COLO668 (cell line): ENCODE measurements around the gene FOSL1.

ENCODE experiments used
- DNase-seq: peaks from one replicate; lab custom pipeline; 2025; ENCODE audit not compliant: unreplicated experiment; lab: John Stamatoyannopoulos, UW

Gene FOSL1

GRCh38 chr11:65882120-65883057 lies 17.8 kb downstream of the FOSL1 start:
- DNase-seq: no peak

DNA sequence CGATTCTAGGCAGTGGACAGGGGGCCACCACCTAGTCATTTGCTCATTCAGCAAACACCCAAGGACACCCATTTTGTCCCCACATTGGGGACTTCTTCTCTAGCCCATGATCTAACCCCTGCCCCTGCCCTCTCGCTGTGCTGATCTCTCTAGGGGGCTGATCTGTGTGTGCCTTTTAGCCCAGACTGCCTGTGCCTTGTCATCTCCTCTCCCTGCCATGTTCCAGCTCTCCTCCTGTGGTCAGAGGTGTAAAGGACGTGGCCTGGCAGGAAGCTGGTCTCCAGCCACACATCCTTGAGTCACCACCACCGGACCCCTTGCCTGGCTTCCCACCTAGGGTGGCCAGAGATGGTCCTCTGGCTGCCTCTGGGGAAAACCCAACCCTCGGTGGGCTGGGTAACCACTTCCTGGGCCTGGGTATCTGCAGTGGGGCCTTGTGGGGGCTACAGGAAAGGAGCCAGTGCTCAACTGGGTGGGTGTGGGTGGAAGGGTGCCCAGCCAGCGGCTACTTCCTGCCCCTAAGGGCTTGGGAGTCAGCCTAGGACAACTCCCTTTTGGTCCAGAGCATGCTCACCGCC lies 19.3 kb downstream of the FOSL1 start:
- no peak for DNase-seq

- DNase-seq: no peak
These were observed 20.2 kb downstream of the FOSL1 start for GRCh38 chr11:65880027-65880426.

- no peak for DNase-seq
These were observed 20.6 kb downstream of the FOSL1 start, which contains the start of gene CTSW for GRCh38 chr11:65879617-65880016. Gene CTSW (plus strand): TSS chr11:65879837. CDS start chr11:65879855, 18 bp downstream.

DNA sequence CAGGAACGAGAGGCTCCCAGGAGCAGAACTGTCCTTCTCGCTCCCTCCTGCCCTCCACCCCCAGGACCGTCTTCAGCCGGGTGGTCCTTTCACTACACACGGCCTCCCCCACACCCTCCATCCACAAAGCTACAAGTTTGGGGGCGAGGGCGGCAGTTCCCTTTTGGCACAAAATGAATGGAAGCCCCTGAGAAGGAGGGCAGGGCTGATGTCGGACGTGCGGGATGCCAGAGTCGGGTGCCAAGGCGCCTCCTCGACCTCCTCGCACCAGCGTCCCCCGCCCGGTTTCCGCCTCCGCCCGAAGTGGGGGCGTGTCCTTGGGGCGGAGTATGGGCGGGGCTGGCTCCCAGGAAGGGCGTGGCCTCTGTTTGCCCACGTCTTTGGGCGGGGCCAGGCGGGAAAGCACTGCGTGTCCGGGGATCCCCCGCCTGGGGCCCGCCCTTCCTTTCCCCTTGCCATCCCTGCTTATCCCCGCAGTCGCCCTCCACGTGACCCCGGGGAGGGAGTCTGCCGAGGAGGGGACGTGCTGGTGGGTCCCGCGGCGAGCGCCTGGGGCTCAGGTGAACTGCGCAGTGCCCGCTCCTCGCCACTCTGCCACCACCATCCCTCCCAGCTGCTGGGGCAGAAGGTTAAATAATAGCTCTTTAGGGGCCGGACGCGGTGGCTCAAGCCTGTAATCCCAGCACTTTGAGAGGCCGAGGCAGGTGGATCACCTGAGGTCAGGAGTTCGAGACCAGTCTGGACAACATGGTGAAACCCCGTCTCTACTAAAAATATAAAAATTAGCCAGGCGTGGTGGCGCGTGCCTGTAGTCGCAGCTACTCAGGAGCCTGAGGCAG lies 26.7 kb downstream of the FOSL1 start:
- DNase-seq: peak; percentile 96

DNA sequence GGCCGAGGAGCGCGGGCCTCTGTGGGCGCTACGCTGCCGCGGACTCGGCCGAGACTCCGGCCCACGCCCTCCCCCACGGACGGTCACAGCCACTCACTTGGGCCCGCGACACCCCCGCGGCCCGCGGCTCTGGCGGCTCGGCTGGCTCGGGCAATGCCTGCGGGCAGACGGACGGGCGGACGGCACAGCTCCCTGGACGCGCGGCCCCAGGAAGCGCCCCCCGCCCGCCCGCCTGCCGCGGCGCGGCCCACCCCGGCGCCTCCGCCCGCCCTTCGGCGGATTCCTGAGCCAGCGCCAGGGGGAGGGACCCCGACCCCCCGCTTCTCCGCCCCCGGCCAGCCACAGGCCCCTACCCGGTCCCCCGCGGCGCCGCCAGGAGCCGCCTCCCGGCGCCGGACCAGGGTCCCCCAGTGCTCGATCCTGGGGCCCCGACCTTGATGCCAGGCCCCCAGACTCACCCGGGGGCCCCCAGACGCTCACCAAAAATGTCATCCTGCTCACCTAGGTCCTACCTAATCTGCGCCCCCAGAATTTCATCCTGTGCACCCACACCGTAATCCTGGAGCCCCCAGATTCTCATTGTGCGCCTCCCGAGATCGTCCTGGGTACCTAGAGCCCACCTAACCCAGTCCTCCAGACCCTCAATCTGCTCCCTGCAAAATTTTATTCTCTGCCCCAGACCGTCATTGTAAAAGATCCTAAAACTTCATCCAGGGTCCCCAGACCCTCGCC lies 27.4 kb downstream of the FOSL1 start, which contains the start of gene EFEMP2:
TSS of gene EFEMP2 (minus strand) at position 215 of the 732 bp plus-strand sequence. CDS start 446 bp downstream, outside the sequence.
- peak; percentile 12 for DNase-seq

DNA sequence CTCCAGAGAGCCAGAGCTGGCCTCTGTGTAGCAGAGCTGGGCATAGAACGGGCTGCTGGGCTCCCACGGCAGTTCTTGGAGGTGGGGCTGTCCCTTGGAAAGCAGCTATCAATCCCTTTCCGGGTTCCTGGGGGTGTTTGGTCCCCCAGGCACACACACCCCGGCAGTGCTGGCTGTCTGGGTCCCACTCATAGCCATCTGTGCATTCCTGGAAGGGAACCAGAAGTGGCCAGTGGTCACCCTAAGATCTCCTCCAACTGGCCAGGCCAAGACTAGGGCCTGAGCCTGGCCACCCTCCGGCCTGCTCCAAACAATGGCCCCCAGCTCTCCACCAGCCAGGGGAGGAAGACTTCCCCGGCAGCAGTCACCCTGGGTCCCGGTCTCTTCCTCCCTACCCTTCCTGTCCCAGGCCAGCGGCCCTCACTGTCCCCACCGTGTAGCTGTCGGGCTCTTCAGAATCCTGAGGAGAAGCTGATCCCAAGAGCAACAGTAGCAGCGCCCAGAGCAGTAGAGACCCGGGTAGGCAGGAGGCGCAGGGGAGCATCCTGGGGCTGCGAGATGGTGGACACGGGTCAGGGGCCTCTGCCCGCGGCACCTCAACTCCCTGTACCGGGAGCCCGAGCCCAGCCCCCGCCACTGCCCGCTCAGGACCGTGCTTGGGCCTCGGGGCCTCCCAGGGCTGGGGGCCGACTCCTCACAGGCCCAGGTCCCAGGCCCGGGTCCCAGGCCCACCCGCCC lies 28.2 kb downstream of the FOSL1 start:
- DNase-seq: no peak

DNA sequence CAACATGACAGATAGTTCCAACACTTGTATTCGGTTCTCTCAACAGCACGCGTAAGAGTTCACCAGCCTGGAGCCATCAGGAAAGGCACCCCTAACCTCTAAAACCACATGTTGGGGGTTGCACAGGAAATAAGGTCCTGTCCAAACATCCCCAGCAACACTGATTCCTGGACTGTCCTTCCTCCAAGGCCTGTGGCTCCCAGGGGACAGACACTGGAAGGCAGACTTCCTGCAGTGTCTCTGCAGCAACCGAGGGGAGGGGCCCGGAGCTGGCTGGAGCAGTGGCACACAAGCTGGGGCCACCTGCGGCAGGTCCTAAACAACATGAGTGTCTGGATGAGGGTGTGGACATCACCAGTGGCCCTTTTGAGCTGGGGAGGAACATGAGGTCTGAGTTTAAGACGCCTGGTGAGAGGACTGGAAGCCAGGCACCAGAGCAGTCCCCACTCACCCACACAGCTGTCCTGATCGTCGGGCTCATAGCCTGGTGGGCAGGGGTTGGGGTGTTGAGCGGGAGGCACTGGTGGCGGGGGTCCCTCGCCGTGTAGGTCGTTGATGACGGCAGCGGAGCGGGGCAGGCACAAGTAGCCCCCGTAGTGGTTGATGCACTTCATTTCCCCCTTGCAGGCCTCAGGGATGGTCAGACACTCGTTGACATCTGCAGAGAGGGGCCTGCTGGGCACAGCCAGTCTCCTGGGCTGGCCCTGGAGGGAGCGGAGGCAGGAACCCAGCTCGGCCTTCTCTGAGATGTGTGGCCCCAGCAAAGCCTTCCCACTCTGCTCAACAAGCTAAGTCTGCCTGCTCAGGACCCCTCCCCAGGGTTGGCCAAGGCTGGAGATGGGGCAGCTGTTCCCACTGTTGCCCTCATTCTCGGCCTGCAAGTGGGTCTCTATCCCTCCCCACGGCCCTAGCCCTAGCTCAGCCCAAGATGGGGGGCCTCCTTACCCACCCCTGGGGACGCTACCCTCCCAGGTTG lies 29.2 kb downstream of the FOSL1 start:
- DNase-seq: peak; percentile 78

DNA sequence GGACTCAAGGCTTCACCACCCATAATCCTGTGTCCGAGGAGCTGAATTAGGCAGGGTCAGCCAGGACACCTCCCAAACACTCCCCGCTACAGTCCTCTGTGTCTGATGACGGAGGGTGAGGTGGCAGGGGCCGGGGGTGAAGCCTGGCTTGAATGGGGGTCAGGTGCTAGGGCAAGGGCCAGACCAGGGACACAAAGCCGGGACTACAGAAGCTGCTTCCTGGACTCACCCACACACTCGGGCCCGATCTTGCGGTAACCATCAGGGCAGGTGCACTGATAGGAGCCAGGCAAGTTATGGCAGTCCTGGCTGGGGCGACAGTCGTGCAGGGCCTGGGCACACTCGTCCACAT lies 29.9 kb downstream of the FOSL1 start:
- DNase-seq: peak; percentile 44

- DNase-seq: peak; percentile 21
These were observed 30.4 kb downstream of the FOSL1 start for GRCh38 chr11:65869643-65870306.

DNA sequence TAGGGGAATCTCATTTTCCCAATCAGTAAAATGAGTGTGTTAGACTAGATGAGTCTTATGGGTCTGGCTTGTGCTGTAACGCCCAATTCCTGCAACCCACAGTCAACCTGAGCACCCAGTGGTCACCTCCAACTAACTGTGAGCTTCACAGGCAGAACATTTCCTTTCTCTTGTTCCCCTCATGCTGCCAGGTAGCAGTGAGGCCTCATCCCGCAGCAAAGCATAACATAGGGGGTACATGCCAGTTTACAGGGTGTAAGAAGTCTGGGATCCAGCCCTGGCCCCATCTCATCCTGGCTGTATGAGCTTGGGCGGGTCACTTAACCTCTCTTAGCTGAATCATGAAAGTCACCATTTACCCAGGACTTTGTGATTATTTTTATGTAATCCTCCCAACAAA lies 31.3 kb downstream of the FOSL1 start:
- DNase-seq: no peak

DNA sequence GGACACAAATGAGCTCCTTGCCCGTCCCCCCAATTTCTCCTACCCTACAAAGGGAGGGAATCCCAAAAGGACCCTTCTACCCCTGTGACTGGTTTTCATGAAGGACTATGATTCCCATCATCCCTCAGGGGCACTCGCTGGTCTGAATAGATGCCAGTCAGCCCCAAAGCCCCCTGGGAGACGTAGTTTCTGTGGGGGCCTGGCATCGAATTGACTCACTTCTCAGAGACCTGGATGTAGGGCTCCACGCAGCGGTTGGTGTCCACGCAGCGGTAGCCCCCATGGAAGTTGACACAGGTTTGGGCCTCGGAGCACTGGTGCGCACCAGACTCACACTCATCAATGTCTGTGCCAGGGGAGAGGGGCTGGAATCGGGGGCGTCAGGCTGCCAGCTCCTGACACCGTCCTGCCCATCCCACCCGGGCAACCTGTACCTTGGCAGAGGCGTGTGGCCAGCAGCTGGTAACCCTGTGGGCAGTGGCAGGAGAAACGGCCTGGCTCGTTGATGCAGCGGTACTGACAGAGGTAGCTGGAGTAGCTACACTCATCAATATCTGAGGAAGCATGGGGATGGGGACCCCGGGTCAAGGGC lies 32.0 kb downstream of the FOSL1 start:
- peak; percentile 13 for DNase-seq

- DNase-seq: no peak
These were observed 32.7 kb downstream of the FOSL1 start for GRCh38 chr11:65867284-65868071.

- no peak for DNase-seq
These were observed 33.5 kb downstream of the FOSL1 start for GRCh38 chr11:65866509-65867283.

DNA sequence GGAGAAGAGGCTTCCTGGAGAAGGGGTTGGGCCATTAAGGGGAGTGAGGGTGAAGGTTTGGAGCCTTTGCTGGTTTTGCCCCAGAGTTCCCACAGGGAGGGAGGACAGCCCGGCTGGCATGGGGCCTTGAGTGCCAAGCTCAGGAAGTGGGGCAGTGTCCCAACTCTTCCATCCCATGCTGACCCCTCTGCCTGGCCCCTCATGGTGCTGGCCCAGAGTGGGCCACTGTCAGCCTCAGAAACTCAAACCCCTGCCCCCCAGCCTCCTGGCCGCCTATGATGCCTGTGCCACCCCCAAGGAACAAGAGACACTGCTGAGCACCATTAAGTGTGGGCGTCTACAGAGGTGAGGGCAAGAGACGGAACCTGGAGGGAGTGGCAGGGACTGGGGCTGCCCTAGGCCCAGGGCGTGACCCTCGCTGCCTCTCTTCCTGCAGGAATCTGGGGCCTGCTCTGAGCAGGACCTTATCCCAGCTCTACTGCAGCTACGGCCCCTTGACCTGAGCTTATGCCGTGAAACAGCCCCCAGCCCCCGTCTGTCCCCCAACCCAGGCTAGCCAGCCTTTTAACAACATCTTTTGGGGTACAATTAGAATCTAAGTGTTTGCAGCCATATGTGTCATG lies 34.5 kb downstream of the FOSL1 start:
- DNase-seq: no peak
